Activated CD4-positive, alpha-beta T cell treated with anti-CD3 and anti-CD28 coated beads for 1 hour (primary cell): ENCODE measurements around the gene PHLDA2.

ENCODE experiments used
- DNase-seq: peaks from one replicate; pipeline ENCODE4 v3.0.0-alpha.2; 2020

The PHLDA2 gene, protein sequence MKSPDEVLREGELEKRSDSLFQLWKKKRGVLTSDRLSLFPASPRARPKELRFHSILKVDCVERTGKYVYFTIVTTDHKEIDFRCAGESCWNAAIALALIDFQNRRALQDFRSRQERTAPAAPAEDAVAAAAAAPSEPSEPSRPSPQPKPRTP

DNA sequence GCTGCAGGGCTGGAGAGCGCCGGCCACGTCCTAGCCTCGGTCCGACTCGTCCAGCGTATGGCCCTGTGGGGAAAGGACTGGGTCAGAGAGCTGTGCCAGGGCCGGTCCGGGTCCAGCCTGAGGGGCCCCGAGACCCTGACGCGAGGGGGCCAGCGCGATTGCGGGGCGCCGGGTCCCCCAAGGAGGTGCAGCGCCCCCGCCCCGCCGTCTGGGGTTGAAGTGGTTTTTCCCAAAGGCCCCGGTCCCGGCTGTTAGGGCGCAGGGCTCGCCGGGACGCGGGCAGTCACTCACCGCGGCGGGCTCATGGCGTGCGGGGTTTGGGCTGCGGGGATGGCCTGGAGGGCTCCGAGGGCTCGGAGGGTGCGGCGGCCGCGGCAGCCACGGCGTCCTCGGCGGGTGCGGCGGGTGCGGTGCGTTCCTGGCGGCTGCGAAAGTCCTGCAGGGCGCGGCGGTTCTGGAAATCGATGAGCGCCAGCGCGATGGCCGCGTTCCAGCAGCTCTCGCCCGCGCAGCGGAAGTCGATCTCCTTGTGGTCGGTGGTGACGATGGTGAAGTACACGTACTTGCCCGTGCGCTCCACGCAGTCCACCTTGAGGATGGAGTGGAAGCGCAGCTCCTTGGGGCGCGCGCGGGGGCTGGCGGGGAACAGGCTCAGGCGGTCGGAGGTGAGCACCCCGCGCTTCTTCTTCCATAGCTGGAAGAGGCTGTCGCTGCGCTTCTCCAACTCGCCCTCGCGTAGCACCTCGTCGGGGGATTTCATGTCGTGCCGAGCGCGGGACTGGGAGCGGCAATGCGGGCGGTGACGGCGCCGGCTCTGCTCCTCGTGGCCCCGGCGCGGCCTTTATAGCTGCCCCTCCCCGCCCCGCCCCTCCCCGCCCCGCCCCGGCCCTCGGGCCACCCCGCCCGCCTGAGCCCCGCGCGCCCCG is at the start of gene PHLDA2:
Gene PHLDA2 (minus strand): TSS at position 816 of the 926 bp plus-strand sequence. CDS start 56 bp downstream, at position 760.
- no peak for DNase-seq

DNA sequence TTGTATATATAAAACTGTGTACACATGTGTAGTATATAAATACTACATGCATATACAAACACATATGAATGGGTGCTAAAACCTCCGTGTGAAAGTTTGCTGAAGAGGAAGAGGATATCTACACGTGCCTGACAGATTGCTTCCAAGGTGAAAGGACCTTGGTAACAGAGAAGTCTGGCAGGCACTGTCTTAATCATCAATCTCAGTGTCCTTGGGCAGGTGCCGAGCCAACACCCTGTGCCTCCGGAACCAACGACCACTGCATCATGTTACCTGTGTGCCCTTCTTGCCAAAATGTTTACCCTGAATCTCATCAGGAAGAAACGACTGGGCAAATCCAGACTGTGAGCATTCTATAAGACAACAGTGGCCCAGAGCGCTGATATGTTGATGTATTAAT is 47.9 kb upstream of the PHLDA2 start:
- no peak for DNase-seq

DNA sequence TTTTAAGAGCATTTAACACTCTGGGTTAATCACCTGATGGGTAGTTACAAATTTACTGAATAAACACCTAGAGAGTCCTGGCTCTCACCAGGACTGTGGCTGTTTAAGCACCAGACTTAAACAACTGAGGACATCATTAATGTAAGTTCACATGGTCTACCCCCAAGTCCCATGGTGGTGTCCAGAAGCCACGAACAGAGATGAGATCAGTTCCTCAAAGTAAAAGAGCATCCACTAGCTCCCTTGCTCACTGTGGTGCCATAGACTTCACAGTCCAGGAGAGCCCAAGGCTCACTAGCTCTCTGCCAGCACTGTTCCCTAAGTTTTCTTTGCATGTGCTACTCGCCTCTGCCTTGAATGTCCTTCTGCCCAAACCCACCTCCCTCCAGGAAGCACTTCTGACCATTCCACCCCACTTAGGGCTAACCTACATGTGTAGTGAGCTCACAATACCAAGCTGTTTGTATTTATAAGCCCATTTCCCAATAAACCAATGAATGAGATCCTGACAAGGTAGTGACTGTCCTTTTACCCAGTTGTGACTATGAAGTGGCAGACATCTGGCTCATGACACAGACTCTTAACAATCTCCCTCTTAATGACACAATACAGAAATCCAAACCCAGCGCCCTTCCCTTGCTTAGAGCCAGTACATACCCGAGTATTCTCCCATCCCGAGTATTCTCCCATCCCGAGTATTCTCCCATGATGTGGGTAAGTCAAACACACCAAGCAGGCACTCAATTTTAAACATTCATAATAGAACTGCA is 47.3 kb upstream of the PHLDA2 start:
- no peak for DNase-seq

DNA sequence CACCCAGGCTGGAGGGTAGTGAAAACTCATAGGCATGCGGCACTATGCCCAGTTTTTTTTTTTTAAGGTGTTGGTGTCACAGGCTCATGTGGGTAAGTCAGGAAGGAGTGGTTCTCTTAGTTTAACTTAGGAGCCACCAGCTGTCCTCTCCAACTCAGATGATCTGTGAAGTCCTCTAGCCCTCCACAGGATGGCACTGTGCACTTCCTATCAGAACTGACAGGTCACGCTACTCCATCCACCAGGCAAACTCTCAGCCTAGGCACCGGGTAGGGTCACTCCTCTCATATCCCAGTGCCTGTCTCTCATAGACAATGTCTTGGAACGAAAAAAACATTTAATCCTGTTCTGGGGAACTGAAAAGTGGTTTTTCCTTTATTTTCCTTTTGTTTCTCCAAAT is 46.4 kb upstream of the PHLDA2 start:
- DNase-seq: peak; percentile 31

DNA sequence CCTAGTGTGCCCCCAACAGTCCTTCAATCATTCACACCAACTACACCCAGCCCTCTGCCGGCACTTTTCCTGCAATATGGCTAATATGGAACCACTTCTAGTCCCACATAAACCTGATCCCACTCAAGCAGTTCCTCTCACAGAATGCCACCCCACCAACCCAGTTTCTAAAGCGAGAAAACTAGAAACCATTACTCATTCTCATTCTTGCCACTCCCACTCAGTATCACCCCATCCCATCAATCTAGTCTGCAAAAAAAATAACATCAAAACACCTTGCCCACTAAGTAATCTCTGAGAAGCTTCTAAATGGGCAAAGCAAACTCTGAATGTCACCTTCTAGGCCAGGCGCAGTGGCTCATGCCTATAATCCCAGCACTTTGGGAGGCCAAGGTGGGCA is 45.1 kb upstream of the PHLDA2 start:
- DNase-seq: no peak

DNA sequence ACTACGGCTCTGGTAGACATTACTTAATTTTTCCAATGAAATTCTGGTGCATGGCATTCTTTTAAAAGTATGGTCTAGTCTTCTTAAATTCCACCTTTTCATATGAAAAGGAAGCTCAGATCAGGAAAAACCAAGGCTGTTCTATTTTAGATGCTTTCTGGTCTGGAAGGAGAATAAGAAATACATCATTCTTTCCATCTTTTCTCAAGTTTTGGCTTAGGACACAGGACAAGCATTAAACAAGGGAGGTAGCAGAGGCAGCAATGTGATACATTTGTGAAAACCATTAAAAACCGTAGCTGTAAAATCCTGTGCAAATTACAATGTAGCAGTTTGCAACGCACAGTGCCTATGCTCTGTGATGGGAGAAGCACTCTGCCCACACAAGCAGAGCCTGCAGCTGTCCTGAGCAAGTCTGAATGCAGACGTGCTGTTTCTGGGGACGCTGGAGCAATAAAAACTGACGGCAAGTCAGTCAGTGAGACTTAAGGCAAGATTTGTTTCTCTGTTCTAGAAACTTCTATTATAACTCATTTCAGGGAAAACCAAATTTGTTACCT is 39.2 kb upstream of the PHLDA2 start:
- no peak for DNase-seq

DNA sequence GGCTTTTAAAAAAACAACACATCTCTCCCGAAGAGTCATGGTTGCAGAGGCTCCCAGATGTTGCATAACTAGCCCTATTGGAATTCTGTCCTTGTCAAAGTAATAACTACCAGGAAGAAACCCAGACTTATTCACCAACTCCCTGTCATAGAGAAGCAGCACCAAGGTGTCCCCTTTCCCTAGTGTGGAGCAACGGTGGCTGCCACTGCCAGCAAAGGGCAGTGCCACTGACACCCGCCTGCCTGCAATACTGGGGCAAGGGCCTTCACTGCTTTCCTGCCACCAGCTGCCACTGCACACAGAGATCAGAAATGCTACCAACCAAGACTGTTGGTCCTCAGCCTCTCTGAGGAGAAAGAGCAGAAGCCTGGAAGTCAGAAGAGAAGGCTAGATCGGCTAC is 35.6 kb upstream of the PHLDA2 start:
- DNase-seq: no peak

DNA sequence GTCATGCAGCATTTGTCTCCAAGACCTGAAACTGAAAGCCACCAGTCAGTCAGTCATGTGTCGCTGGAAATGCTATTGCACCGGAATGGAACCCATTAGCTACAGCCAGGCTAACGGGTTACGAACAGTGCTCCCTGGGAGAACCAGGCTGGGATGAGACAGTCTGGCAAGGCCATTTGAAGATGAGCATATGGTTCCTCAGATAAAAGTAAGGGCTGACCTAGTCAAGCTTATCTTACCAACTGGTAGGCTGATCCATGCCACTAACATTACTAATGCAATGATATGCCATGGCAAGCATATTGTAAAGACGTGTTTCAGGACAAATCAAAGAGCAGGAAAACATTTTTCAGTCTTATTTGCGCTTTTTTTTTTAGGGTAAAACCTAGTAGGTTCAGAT is 34.5 kb upstream of the PHLDA2 start:
- no peak for DNase-seq

DNA sequence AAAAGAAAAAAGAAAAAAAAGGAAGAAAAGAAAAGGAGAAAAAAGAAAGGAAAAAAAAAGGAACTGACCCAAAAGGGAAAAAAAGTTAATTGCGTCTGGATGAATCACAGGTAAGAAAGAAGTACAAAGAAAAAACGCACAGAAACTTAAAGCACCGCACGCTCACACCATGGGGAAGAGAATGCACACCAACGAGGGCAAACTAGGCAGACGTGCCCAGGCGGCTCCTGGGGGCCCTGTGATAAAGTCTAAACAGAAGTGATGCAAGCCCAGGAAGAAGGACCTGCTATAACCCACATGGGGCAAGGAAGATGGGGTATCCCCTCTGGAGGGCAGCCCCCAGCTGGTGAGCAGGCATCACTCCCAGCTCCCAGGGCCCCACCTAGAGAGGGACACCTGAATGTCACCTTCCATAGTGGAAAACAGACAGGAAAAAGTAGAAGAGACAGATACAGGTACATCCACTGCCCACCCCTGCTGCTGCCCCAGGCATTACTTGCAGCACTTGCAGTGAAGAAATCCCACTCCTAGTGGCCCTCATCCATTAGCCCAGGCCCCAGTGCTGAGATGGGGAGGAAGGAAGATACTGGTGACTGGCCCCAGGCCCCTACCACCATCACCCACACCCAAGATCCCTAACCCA is 34.0 kb upstream of the PHLDA2 start:
- DNase-seq: no peak

DNA sequence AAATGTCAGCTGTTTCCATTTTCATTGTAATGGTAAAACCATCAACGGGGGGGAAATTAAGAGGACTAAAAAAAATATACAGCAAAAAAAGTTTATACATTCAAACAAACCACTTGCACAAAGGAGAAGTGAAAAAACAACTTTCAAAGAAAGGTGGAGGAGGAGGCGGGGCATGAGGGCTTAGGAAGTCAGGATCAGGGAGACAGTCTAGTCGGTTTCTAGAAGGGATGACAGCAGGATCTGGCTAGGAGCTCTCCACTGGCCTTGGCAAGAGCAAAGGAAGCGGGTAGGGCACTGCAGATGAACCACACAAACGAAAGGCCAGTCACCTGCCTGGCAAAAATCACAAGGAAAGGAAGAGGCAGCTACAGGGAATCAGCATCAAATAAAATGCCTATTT is 31.9 kb upstream of the PHLDA2 start:
- no peak for DNase-seq

DNA sequence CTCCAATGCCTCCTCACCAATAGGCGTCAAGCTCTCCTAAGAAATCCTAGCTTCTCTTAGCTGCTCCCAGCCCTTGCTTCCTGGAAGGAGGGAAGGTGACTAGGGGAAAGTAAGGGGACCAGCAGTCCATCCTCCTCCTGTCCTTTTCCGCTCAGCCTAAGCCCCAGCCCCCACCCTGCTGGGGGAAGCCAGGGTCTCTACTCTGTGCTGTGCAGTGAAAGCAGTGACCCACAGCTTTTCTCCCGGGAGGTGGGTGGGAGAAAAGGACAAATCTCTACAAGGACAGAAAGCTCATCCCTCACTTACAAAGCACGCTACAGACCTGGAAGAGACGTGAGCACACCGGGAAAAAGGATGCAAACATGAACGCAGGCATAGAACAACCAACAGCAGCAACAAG is 30.9 kb upstream of the PHLDA2 start:
- no peak for DNase-seq

DNA sequence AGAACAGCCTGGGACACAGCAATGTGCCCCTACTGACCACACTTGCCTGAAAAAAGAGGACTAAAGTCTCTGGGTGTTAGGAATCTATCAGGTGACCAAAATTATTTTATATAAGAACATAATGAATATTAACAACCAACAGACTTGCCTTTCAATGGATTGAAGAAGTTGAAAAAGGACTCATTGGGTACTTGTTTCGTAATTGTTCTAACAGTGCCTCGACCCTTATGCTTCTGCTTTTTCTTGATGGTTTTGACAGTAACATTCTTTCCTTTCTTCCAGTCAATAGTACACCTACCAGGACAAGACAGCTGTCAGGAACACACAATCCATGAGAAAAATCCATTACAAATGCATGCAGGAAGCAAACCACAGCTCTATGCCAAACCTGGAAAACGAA is 29.0 kb upstream of the PHLDA2 start:
- DNase-seq: no peak

DNA sequence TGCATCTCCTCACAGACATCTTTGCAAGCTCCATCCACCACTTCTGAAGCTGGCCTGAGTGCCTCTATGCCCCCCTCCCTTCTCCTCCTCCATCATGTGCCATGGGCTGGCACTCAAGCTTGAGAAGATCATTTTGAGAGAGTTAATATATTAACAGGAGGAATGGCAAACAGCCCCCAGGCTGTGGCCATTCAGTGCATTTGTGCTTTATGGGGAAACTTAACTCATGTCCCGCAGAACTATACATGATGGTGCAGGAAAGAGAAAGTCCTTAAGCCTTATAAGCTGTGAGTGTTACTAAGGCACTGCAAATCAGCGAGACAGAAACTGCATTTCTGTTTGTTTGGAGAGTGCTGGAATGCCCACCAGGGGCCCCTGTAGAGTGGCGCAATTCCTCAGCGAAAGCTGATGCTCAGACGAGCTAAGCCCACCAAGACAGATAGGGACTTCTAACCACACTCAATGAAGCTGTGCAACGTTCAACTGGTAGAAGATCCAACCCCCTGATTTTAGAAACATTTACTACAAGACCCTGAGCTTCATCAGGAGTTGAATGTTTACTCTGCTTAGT is 26.8 kb upstream of the PHLDA2 start:
- no peak for DNase-seq

DNA sequence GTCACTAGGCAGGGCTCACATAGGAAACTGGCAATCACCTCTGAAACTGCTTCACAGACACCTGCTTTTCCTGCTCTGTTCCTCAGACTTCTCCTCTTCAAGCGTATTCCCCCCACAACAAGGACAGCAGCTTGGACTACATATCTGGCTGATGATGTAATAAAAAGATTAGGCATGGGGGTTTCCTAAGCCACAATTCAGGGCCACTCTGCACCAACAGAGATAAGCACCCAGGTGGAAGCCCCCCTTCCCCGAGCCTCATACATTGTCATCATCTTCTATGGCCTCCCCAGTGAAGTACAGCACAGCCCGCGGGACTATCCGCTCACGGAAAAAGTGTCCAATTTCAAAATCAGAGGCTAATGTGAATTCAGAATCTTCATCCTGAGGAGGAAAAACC is 25.0 kb upstream of the PHLDA2 start:
- no peak for DNase-seq

DNA sequence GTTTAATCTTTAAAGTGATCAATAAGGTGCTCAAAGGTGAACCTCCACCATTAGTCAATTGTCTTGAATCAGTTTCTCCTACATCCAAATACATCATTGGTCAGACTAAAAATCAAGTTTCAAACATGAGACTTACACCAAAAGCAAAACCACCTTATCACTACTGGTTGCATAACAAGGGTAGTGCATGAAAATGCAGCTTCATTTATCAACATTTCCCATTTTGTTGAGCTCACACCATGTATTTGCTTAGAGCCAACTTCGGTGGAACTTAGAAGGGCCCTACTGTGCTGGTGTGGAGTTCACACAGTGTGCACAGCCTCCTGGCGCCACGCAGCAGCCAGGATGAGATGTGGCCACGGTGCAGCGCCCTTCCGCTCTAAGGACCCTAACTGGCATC is 23.1 kb upstream of the PHLDA2 start:
- no peak for DNase-seq

DNA sequence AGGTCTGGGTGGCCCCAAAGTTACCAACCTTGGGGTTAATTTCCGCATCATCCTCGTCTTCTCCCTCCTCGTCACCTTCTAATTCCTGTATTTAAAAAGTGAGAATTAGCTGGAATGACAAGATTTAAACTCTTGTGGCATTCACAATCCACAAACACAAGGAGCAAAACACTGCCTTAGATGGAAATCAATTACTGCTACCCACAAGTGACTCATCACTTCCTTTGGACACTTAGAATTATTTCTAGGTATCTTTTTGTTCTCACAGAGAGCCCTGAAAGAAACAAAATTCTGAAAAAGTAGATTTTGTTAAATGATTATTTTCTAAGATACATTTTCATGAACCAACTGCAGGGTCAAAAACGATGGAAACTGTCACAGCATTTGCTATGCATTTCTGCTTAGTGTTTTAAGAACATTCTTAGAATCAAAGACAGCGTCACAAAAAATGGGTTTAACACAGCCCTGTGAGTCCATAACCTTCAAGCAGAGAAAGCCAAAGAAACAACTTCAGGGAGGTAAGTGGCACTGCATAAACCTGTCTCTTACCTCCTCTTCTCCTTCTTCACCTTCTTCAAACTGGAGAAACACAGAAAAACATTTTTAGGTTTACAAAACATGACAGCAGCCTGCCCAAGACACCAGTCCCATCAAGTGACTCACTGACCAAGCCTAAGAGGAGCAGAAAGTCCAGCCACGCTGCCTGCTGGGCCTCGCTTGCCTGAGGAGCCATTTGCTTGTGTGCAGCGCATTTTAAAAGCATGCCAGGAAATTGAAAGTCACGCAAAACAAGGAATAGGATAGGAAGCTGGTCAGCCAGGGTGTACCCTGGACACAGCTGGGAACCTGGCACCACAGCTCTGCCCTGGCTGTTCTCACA is 22.3 kb upstream of the PHLDA2 start:
- no peak for DNase-seq

DNA sequence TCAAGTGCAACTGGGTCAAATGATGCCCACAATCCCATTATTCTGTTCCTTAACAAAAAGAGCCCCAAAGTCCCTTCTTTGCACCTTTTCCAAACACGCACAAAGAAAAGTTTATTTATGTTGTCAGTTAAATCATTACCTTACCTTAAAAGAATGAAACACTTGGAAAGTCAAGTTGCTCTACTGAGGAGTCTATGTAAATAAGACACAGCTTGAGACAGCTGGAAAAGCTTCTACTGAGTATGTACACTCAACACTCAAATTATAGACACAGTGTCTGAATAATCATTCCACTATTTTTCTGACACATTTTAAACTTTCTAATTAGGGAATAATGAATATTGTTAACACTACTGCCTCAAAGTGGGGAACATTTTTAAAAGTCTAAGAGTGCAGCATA is 21.6 kb upstream of the PHLDA2 start:
- no peak for DNase-seq

DNA sequence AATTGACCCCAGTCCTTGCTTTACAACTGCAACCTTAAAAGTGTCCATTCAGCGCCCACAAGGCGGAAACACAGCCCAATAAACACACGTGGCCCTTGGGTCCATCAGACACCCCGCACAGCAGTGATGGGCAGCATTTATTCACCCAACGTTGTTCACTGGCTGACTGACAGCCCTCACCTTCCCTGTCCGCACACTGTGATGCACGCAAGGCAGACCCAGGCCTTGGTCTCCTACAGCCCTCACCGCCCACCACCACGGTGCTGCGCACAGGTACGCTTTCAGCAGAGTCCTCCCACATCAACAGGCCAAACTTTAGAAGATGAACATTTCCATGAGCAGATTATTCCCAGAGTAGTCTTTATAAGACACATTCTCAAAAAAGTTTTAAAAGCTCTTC is 20.7 kb upstream of the PHLDA2 start:
- no peak for DNase-seq

DNA sequence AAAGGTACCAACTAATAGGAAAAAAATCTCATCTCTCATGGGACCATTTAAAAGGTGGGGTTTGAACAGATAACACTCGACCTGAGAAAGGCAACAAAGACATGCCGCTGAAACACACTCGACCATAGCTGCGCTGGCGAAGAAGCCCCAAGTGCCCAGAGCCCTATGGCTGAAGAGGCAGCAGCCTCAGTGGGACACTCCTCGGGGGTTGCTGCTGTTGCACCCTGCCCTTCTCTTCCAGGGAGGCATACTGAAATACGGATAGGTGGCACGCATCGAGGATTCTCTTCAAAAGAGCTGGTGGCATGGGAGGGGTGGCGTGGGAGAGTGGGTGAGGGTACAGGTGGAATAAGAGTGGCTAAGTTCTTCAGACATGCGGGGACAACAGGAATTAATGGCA is 18.5 kb upstream of the PHLDA2 start:
- DNase-seq: no peak

DNA sequence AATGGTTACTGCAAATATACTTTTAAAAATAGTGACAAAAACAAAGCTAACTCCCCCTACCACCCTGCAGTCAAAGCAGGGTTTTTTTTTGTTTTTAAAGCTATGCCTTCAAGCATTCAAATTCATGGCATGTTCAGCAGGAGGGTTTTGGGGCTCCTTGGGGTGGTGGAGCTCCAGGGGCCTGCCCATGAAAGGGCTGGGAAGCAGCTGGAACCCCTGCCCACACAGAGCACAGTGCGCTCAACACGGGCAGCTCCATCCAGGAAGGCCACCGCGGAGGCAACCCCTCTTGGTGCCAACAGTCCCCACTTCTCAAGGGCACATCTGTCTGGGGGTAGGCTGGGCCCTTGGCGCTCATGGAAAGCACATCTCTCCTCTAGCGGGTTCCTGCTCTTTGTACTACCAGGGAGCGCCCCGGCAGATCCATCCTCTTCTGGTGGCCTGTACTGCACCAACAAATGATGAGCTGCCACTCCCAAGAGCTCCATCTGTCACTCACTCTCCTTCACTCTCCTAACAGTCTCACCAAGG is 16.6 kb upstream of the PHLDA2 start:
- DNase-seq: no peak

DNA sequence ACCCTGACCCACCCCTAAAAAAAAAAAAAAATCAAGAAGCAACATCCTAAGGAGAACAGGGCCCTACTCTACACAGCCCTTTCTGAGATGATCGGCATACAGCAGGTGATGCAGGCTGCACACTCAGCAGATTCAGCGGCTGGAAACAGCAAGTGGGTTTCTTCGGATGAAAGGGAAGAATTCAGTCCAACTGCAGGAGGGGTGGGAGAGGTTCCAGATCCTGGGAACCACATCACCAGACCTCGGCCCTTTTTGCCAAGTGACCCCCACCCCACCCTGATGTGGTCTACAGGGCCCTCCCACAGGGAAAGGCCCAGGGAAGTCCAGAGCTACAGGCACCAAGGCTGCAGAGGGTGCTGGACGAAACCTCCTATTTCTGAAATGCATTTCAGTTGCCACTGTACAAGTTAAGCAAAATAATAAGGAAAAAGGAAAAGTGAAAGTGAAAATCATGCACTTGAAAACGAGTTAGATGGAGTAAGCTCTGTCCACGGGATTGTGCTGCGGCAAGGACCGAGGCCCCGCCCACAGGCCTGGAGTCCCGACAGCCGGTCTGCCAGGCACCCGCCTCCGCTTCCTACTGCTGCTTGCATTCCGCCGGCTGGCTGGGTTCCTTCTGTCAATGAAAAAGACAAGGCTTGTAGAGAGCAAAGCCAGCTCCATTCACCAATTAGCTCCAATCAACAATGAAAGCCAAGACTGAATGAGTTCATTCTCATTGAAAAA is 16.0 kb upstream of the PHLDA2 start:
- DNase-seq: no peak
